ENCODE measurements around the gene ACAP3.
A peak's percentile ranks its signal among the peaks of the same experiment; 100 is the strongest.

- TF ChIP-seq TP53 (CRISPR knock-in tag; IDR thresholded peaks at IDR 0.05) (no peak), SP1 (CRISPR knock-in tag; conservative IDR thresholded peaks at IDR 0.05) (no peak), CTCF (IDR thresholded peaks at IDR 0.05) (peak; percentile 55), MAX (CRISPR knock-in tag; IDR thresholded peaks at IDR 0.05) (0 out of 2 replicates have a peak, but pooled peaks have one; percentile 30), GABPB1 (CRISPR knock-in tag; IDR thresholded peaks at IDR 0.05) (no peak), SMAD4 (CRISPR knock-in tag; IDR thresholded peaks at IDR 0.05) (no peak), ATF3 (CRISPR knock-in tag; conservative IDR thresholded peaks at IDR 0.05) (no peak), USF1 (CRISPR knock-in tag; IDR thresholded peaks at IDR 0.05) (no peak), IRF2 (CRISPR knock-in tag; IDR thresholded peaks at IDR 0.05; ENCODE audit: borderline replicate concordance, low read depth) (no peak), TEAD4 (CRISPR knock-in tag; IDR thresholded peaks at IDR 0.05) (no peak), MXD4 (CRISPR knock-in tag; IDR thresholded peaks at IDR 0.05; ENCODE audit: borderline replicate concordance) (no peak)
Measured at GRCh38 chr1:1291548-1292441, 15.9 kb downstream of the ACAP3 start.

Measured in WTC11 (cell line).